RWPE2 (cell line): Measurements from ENCODE around the gene LYPLA2.
"Not testable (repeated sequence)": the region's sequence is repeated elsewhere in the genome, so short reads cannot be mapped to it uniquely, and the experiment has no call there.

Experiments used
- ATAC-seq: fragments of 200-7000 bp; cut with Tn5 transposase; 3 replicates; pipeline ENCODE4 v1.9.1; 2021; ENCODE audit warnings: low read depth
- DNase-seq: peaks from one replicate; pipeline ENCODE4 v3.0.0-alpha.2; 2020; ENCODE audit warnings: low spot score
- H3K27ac ChIP-seq: fragments of 450-650 bp; 2 replicates; pipeline ENCODE4 v1.5.1; 2017; ENCODE audit warnings: mild to moderate bottlenecking; ENCODE audit not compliant: poor library complexity, severe bottlenecking
- H3K27me3 ChIP-seq: fragments of 250-450 bp; sonication (Bioruptor Pico); 2 replicates; pipeline ENCODE4 v1.5.1; 2021; ENCODE audit warnings: mild to moderate bottlenecking, moderate library complexity; ENCODE audit not compliant: insufficient read depth, poor library complexity, severe bottlenecking
- H3K36me3 ChIP-seq: fragments of 250-450 bp; sonication (Bioruptor Pico); 2 replicates; pipeline ENCODE4 v1.5.1; 2020; ENCODE audit warnings: low read depth, mild to moderate bottlenecking, moderate library complexity
- H3K4me1 ChIP-seq: fragments of 250-450 bp; sonication (Bioruptor Pico); 2 replicates; pipeline ENCODE4 v1.5.1; 2021; ENCODE audit warnings: mild to moderate bottlenecking, moderate library complexity; ENCODE audit not compliant: insufficient read depth, poor library complexity, severe bottlenecking
- H3K4me3 ChIP-seq: fragments of 250-450 bp; sonication (Bioruptor Pico); 2 replicates; pipeline ENCODE4 v1.5.1; 2021; ENCODE audit warnings: mild to moderate bottlenecking, moderate library complexity; ENCODE audit not compliant: severe bottlenecking
- H3K9me3 ChIP-seq: fragments of 250-450 bp; sonication (Bioruptor Pico); 2 replicates; pipeline ENCODE4 v1.5.1; 2021; ENCODE audit warnings: mild to moderate bottlenecking, moderate library complexity; ENCODE audit not compliant: severe bottlenecking
- TF ChIP-seq, protein P1 (sequence below): fragments of 450-650 bp; IDR thresholded peaks from one replicate; pipeline ENCODE4 v1.5.1; 2017; ENCODE audit warnings: mild to moderate bottlenecking, moderate library complexity; ENCODE audit not compliant: poor library complexity, severe bottlenecking

The LYPLA2 gene

DNA sequence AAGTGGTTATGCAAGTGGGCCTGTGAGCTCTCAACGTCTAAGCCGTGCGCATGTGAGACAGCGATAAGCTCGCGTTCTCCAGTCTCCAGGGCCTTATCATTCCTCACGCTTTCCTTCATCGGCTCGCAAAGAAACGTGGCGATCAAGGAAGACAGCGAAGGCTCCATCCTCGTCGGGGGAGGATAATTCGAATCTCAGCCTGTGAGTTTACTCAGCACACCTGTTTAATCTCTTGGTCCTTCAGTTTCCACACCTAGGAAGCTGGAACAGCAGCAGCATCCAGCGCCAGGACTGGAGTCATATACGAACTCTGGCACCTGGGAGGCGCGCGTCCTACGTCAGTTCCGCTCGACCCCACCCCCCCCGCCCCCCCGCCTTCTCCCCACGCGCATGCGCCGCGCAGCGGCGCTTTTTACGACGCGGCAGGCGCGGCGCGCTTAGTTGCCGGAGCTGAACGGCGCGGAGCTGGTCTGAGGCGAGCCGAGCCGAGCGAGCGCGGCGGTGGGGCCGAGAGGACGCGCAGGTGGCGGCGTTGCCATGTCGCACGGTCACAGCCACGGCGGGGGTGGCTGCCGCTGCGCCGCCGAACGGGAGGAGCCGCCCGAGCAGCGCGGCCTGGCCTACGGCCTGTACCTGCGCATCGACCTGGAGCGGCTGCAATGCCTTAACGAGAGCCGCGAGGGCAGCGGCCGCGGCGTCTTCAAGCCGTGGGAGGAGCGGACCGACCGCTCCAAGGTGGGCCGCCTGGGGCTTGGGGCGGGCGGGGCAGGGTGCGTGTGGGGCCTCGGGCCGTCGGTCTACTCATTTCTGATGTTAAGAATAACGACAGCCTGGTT is 12.7 kb upstream of the LYPLA2 start, which contains the start of gene PITHD1:
Gene PITHD1, plus strand, starts transcription at position 440 of the 836 bp plus-strand sequence. Its CDS starts 98 bp downstream, at position 538.
- DNase-seq: peak; percentile 80
- peak; percentile 72 for ATAC-seq
- TF ChIP-seq, protein P1, sequence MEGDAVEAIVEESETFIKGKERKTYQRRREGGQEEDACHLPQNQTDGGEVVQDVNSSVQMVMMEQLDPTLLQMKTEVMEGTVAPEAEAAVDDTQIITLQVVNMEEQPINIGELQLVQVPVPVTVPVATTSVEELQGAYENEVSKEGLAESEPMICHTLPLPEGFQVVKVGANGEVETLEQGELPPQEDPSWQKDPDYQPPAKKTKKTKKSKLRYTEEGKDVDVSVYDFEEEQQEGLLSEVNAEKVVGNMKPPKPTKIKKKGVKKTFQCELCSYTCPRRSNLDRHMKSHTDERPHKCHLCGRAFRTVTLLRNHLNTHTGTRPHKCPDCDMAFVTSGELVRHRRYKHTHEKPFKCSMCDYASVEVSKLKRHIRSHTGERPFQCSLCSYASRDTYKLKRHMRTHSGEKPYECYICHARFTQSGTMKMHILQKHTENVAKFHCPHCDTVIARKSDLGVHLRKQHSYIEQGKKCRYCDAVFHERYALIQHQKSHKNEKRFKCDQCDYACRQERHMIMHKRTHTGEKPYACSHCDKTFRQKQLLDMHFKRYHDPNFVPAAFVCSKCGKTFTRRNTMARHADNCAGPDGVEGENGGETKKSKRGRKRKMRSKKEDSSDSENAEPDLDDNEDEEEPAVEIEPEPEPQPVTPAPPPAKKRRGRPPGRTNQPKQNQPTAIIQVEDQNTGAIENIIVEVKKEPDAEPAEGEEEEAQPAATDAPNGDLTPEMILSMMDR: no peak
- Histone ChIP-seq H3K36me3 (peaks cover 39% of the 10 kb centered on the region), H3K27me3 (no peaks in the 10 kb centered on the region), H3K27ac (peak within 1 kb of the TSS; percentile 41), H3K9me3 (no peaks in the 10 kb centered on the region), H3K4me3 (peak within 1 kb of the TSS; percentile 68), H3K4me1 (peaks cover 15% of the 10 kb centered on the region)

DNA sequence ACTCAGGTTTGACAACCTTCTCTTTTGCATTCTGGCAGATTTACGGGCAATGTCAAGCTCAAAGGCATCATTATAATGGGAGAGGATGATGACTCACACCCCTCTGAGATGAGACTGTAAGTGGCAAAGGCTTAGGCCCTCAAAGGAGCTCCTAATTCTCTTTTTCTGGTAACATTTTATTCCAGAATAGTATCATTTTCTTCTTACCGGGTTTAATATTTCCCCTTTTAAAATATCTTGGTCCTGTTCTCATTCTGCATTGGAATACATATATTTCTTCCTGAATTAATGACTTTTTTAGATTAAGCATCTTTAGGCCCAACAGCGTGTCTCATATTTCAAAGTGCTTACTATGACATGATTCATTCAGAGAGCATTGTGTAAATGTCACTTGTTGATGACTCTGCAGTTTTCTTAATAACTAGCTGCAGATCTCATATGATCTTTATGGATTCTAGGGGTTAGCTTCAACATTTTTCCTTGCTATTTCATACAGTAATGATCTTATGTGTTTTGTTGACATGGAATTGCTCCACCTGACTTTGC is 11.0 kb upstream of the LYPLA2 start:
- Histone ChIP-seq H3K27ac (peak overlapping the region; percentile 41), H3K36me3 (peaks cover 56% of the 10 kb centered on the region), H3K4me3 (no peak overlapping the region), H3K27me3 (no peaks in the 10 kb centered on the region), H3K9me3 (no peaks in the 10 kb centered on the region), H3K4me1 (peaks cover 15% of the 10 kb centered on the region)
- ATAC-seq (peak; percentile 51), DNase-seq (no peak)
- TF ChIP-seq, protein P1: no peak

DNA sequence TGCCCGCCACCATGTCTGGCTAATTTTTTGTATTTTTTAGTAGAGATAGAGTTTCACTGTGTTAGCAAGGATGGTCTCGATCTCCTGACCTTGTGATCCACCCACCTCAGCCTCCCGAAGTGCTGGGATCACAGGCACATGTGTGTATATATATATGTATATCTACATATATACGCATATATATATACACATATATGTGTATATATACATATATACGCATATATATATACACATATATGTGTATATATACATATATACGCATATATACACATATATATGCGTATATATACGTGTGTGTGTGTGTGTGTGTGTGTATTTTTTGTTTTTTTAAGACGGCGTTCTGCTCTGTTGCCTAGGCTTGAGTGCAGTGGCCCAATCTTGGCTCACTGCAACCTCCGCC is 7.8 kb upstream of the LYPLA2 start:
- H3K9me3 ChIP-seq, H3K27me3 ChIP-seq, H3K27ac ChIP-seq, DNase-seq, ATAC-seq, H3K4me3 ChIP-seq: not testable (repeated sequence)
- Histone ChIP-seq H3K4me1 (peaks cover 13% of the 10 kb centered on the region), H3K36me3 (peaks cover 84% of the 10 kb centered on the region)

DNA sequence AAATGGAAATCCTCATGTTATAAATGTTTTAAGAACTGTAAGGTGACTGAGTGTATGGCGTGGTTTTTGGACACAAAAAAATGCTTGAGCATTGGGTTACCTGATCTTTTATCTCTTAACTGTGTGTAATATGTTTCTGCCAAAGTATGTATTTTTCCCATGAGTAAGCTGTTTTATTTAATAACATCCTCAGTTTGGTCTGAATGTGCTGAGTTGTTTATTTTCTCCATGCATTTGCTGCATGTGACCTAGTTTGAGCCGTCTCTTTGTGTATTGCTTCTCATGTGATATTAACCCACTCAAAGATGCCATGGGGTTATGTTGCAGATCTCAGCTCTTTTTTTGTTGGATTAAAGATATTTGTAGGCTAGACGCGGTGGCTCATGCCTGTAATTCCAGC is 6.1 kb upstream of the LYPLA2 start:
- Histone ChIP-seq H3K4me3 (no peak overlapping the region), H3K27ac (no peak overlapping the region), H3K9me3 (no peaks in the 10 kb centered on the region), H3K27me3 (no peaks in the 10 kb centered on the region), H3K36me3 (peaks cover 83% of the 10 kb centered on the region), H3K4me1 (peaks cover 13% of the 10 kb centered on the region)
- TF ChIP-seq, protein P1: no peak
- ATAC-seq (no peak), DNase-seq (no peak)

DNA sequence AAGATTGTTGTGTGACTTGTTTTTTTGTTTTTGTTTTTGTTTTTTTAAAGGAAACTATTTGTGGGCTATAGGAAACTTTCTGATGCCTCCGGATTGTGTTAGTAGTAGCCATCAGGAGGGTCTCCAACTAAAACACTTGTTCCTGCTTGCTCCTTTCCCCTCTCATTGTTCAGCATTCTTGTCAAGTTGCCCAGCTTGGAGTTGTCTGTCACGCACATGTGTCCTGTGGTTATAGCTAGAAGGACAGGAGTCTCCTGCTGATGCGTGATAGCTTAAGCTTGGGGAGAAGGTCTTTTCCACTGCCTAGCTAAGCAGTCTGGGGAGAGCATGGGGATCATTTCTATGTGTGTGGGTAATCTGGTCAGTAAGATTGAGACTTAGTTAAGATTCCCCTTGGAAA is 3.2 kb upstream of the LYPLA2 start:
- H3K4me1 ChIP-seq: peaks cover 20% of the 10 kb centered on the region
- ATAC-seq (no peak), DNase-seq (no peak)
- TF ChIP-seq, protein P1: no peak
- H3K27ac ChIP-seq: no peak overlapping the region
- H3K9me3 ChIP-seq: no peaks in the 10 kb centered on the region
- H3K4me3 ChIP-seq: no peak overlapping the region
- peaks cover 58% of the 10 kb centered on the region for H3K36me3 ChIP-seq
- no peaks in the 10 kb centered on the region for H3K27me3 ChIP-seq
